K562 (cell line): Measurements from ENCODE around the gene SEC23A. TPM values are rescaled to one million over a fixed set of nuclear protein-coding genes. Genes with fewer than 3 reads are reported as not detected.
"Not testable (repeated sequence)": the region's sequence is repeated elsewhere in the genome, so short reads cannot be mapped to it uniquely, and the experiment has no call there.

ENCODE experiments used
- ATAC-seq: fragments of 200-7000 bp; cut with Tn5 transposase; 3 replicates; pipeline ENCODE4 v1.9.1; 2020; ENCODE audit warnings: moderate library complexity
- BruUV-seq: library from RNA; stranded (reverse); fragments of 400-500 nt; replicated peaks from 2 replicates; lab custom pipeline; 2021; lab: Mats Ljungman, UMichigan
- CTCF ChIA-PET: fragments of 300-600 bp; formaldehyde crosslinking; extraction: SDS; loops from one replicate; lab custom pipeline; 2021; ENCODE audit warnings: low intra/inter-chr PET ratio; lab: Yijun Ruan, JAX
- POLR2A ChIA-PET: fragments of 300-600, 350-650 bp; sonication (Branson Sonifier 250); formaldehyde crosslinking; extraction: SDS; loops from one replicate; lab custom pipeline; 2021; ENCODE audit warnings: antibody characterized with exemption, inconsistent platforms; lab: Yijun Ruan, JAX
- DNase-seq, 4 experiments: peaks; one replicate each; pipeline versions ENCODE4 v3.0.0 to v3.0.0-alpha.2; 2011 to 2018; ENCODE audit warnings: low spot score in 3 of 4, mixed read lengths in 3 of 4; ENCODE audit errors: extremely low read depth in 1 of 4
- FAIRE-seq: peaks from 2 replicates; lab custom pipeline; 2011; peaks lifted over from hg19 to GRCh38; lab: Jason Lieb, UNC
- H2AFZ ChIP-seq: 2 replicates; pipeline ENCODE4 v1.6.0; 2011; ENCODE audit warnings: low read depth, low read length, control low read depth, inconsistent platforms
- H3K27ac ChIP-seq: fragments of 200-600 bp; 3 replicates; pipeline ENCODE4 v1.8.0; 2011; ENCODE audit warnings: low read depth, mild to moderate bottlenecking, control low read depth, inconsistent platforms, low read length, moderate library complexity, mixed read lengths; ENCODE audit errors: extremely low read depth
- H3K27me3 ChIP-seq, 2 experiments: fragments of 300-600 bp in 1 of 2; 2 replicates in 1 of 2; 3 replicates in 1 of 2; pipeline versions ENCODE4 v1.6.0 to v1.8.0; 2011; ENCODE audit warnings: inconsistent platforms in 2 of 2, low read length in 2 of 2, mild to moderate bottlenecking in 1 of 2, mixed read lengths in 1 of 2, moderate library complexity in 1 of 2; ENCODE audit not compliant: control insufficient read depth in 2 of 2, insufficient read depth in 2 of 2
- H3K36me3 ChIP-seq: fragments of 300-600 bp; 3 replicates; pipeline ENCODE4 v1.8.0; 2011; ENCODE audit warnings: mild to moderate bottlenecking, low read length, inconsistent platforms; ENCODE audit not compliant: control insufficient read depth, insufficient read depth
- H3K4me1 ChIP-seq, 2 experiments: fragments of 200-600 bp in 1 of 2; replicated peaks in 1 of 2; 2 replicates in 1 of 2; 3 replicates in 1 of 2; pipeline versions ENCODE4 v1.5.1 to v1.8.0; 2011; ENCODE audit warnings: inconsistent platforms in 2 of 2, low read length in 2 of 2, mild to moderate bottlenecking in 1 of 2, mixed read lengths in 1 of 2, moderate library complexity in 1 of 2; ENCODE audit not compliant: control insufficient read depth in 2 of 2, insufficient read depth in 2 of 2
- H3K4me2 ChIP-seq: 2 replicates; pipeline ENCODE4 v1.6.1; 2011; ENCODE audit warnings: low read length, control low read depth, inconsistent platforms, mixed read lengths; ENCODE audit not compliant: insufficient read depth
- H3K4me3 ChIP-seq: fragments of 200-600 bp; sonication (generic), shearing (Covaris generic); 2 replicates; pipeline ENCODE4 v1.5.1; 2016; ENCODE audit warnings: control low read depth, inconsistent platforms
- H3K79me2 ChIP-seq: fragments of 200-600 bp; 3 replicates; pipeline ENCODE4 v1.8.0; 2011; ENCODE audit warnings: low read length, inconsistent platforms; ENCODE audit not compliant: control insufficient read depth, insufficient read depth
- H3K9ac ChIP-seq, 2 experiments: 2 replicates each; pipeline versions ENCODE4 v1.6.0 to v1.6.1; 2011; ENCODE audit warnings: low read depth in 2 of 2, low read length in 2 of 2, control low read depth in 1 of 2, inconsistent platforms in 1 of 2, mild to moderate bottlenecking in 1 of 2, mixed read lengths in 1 of 2; ENCODE audit not compliant: insufficient read depth in 1 of 2
- H3K9me1 ChIP-seq: one replicate; pipeline ENCODE4 v1.6.0; 2011; ENCODE audit warnings: inconsistent platforms, mild to moderate bottlenecking, low read length, moderate library complexity; ENCODE audit not compliant: control insufficient read depth, insufficient read depth
- H3K9me3 ChIP-seq: replicated peaks from 2 replicates; pipeline ENCODE4 v1.5.1; 2011; ENCODE audit warnings: low read depth, low read length, inconsistent platforms; ENCODE audit not compliant: control insufficient read depth, insufficient read depth
- H4K20me1 ChIP-seq: replicated peaks from 2 replicates; pipeline ENCODE4 v1.6.1; 2011; ENCODE audit warnings: low read length, inconsistent platforms, mixed read lengths; ENCODE audit not compliant: control insufficient read depth, insufficient read depth
- MNT ChIP-seq, 2 experiments: fragments of 450-650 bp; conservative IDR thresholded peaks; 2 replicates each; pipeline ENCODE4 v1.6.1; 2017; ENCODE audit warnings: mild to moderate bottlenecking in 2 of 2, moderate library complexity in 2 of 2
- RBM15 ChIP-seq: fragments of 200-400 bp; formaldehyde crosslinking; IDR thresholded peaks from 2 replicates; pipeline ENCODE4 v1.6.1; 2018; ENCODE audit warnings: mild to moderate bottlenecking, low read length, moderate library complexity; ENCODE audit not compliant: insufficient read depth
- WGBS: fragments of 100-300 bp; shearing (Covaris generic); methylation state at CpG from one replicate; pipeline ENCODE4 v1.1.6; 2016; ENCODE audit warnings: low coverage, mixed read lengths; ENCODE audit not compliant: insufficient coverage; ENCODE audit errors: missing lambda C conversion rate; 5-methylcytosine and 5-hydroxymethylcytosine counted together
- in situ Hi-C: fragments of 300-500 bp; cut with MboI; formaldehyde crosslinking; loops from 4 replicates; pipeline ENCODE4 v1.15.0; 2018; ENCODE audit warnings: inconsistent platforms, mixed read lengths
- intact Hi-C: fragments of 100-400 bp; cut with micrococcal nuclease; formaldehyde crosslinking; loops from 2 replicates; pipeline ENCODE4 v1.14.2; 2022
- polyA plus RNA-seq, 8 experiments: library from polyadenylated mRNA; depleted of rRNA in 4 of 8; stranded (reverse) in 5 of 8; unstranded in 3 of 8; fragments of >200 nt; fragmentation: Nextera tagmentation in 2 of 8; fragmentation: Illumina TruSeq in 1 of 8; extraction: Ambion mirVana in 2 of 8; extraction: Trizol in 1 of 8; gene quantifications; 2 replicates each; pipeline versions ENCODE4 v1.2.1 to v1.2.3, GENCODE V29; 2011 to 2014; ENCODE audit warnings: inconsistent platforms in 1 of 8, missing spikeins in 1 of 8
- total RNA-seq, 7 experiments: library from RNA; depleted of rRNA in 6 of 7; stranded (reverse); fragments of >200 nt in 6 of 7; fragmentation: Illumina TruSeq in 2 of 7; extraction: Trizol in 2 of 7; gene quantifications; 2 replicates each; pipeline versions ENCODE4 v1.2.1 to v1.2.3, GENCODE V29; 2011 to 2021; ENCODE audit warnings: low replicate concordance in 1 of 7

Gene SEC23A
- total and polyA plus RNA-seq, 9 of the 15 experiments (the other 6 are each of a cell fraction or from before 2014, with no cell fraction given) = 5.5 to 47.0 (median 14.5) TPM

- TF ChIP-seq MNT (conservative IDR thresholded peaks at IDR 0.05) = 0 out of 4 replicates have a peak, but pooled peaks of 1 of the 2 experiments have one; percentile 35
- TF ChIP-seq RBM15 = no peak
These were observed 42.4 kb upstream of the SEC23A start (continued) for GRCh38 chr14:39145266-39145966.

GRCh38 chr14:39143226-39143625 lies 40.2 kb upstream of the SEC23A start:
- POLR2A ChIA-PET, H3K4me2 ChIP-seq, H3K4me1 ChIP-seq, H3K9me1 ChIP-seq, H3K9ac ChIP-seq, H3K4me3 ChIP-seq, H3K27me3 ChIP-seq, H3K27ac ChIP-seq, in situ Hi-C loops, CTCF ChIA-PET, ATAC-seq, H2AFZ ChIP-seq, DNase-seq, H4K20me1 ChIP-seq, H3K79me2 ChIP-seq, BruUV-seq, FAIRE-seq, H3K9me3 ChIP-seq, intact Hi-C loops: not testable (repeated sequence)
- peaks cover 13% of the 10 kb centered on the region; the same call in 2 of the 3 replicates for H3K36me3 ChIP-seq
- WGBS = 50% methylated on average over 2 of the region's 2 CpGs
